Stimulated activated naive CD8-positive, alpha-beta T cell treated with anti-CD3 and anti-CD28 coated beads, Interleukin-15, amount 100 ng/mL, for 72 hours (primary cell): Measurements from ENCODE around the gene DCTN2.
A peak's percentile ranks its signal among the peaks of the same experiment; 100 is the strongest.
"Not testable (repeated sequence)": the region's sequence is repeated elsewhere in the genome, so short reads cannot be mapped to it uniquely, and the experiment has no call there.

Source experiments
- ATAC-seq: fragments of 150-1000 bp; cut with Tn5 transposase; 2 replicates; pipeline ENCODE4 v1.10.0; 2021; ENCODE audit warnings: mild to moderate bottlenecking, moderate library complexity
- DNase-seq, 2 donors: peaks; one replicate each; pipeline ENCODE4 v3.0.0; 2021 to 2022
- H3K27ac Mint-ChIP-seq, 2 donors: one replicate each; pipeline ENCODE4 v1.8.0; 2022; ENCODE audit warnings: mild to moderate bottlenecking in 2 of 2, mixed read lengths in 2 of 2, moderate library complexity in 2 of 2
- H3K27me3 Mint-ChIP-seq: one replicate; pipeline ENCODE4 v1.8.0; 2022; ENCODE audit warnings: mixed read lengths
- H3K4me1 Mint-ChIP-seq: one replicate; pipeline ENCODE4 v1.8.0; 2022; ENCODE audit warnings: mild to moderate bottlenecking, mixed read lengths
- H3K4me3 Mint-ChIP-seq, 2 donors: one replicate each; pipeline ENCODE4 v1.8.0; 2022; ENCODE audit warnings: mild to moderate bottlenecking in 2 of 2, mixed read lengths in 2 of 2, moderate library complexity in 1 of 2
- H3K9me3 Mint-ChIP-seq, 2 donors: one replicate each; pipeline ENCODE4 v1.8.0; 2022; ENCODE audit warnings: mixed read lengths in 2 of 2

DCTN2 gene

GRCh38 chr12:57546438-57547287 lies at the start of gene DCTN2:
Gene DCTN2, minus strand, starts transcription at chr12:57547192. Its CDS starts 129 bp downstream, at chr12:57547063.
- Mint-ChIP-seq H3K4me3 (peak within 1 kb of the TSS; percentile 92 to 96), H3K27me3 (peaks cover 24% of the 10 kb centered on the region), H3K27ac (peak within 1 kb of the TSS; percentile 98), H3K9me3 (no peaks in the 10 kb centered on the region), H3K4me1 (peaks cover 69% of the 10 kb centered on the region)
- DNase-seq (peak; percentile 93 to 97), ATAC-seq (peak; percentile 97)

- no peaks in the 10 kb centered on the region for H3K27me3 Mint-ChIP-seq
- ATAC-seq (no peak), DNase-seq (no peak)
- H3K9me3 Mint-ChIP-seq: no peaks in the 10 kb centered on the region
- H3K4me3 Mint-ChIP-seq: no peak overlapping the region
- H3K27ac Mint-ChIP-seq: no peak overlapping the region
- peaks cover 24% of the 10 kb centered on the region for H3K4me1 Mint-ChIP-seq
Observed at GRCh38 chr12:57593187-57593586, 46.2 kb upstream of the DCTN2 start.

- H3K27me3 Mint-ChIP-seq: no peaks in the 10 kb centered on the region
- H3K4me1 Mint-ChIP-seq: peaks cover 24% of the 10 kb centered on the region
- H3K4me3 Mint-ChIP-seq: peak overlapping the region in 1 of 2 donors; percentile 86
- H3K27ac Mint-ChIP-seq: no peak overlapping the region
- ATAC-seq (no peak), DNase-seq (no peak)
- no peaks in the 10 kb centered on the region for H3K9me3 Mint-ChIP-seq
Observed at GRCh38 chr12:57592551-57593165, 45.7 kb upstream of the DCTN2 start.

- no peaks in the 10 kb centered on the region for H3K27me3 Mint-ChIP-seq
- no peaks in the 10 kb centered on the region for H3K9me3 Mint-ChIP-seq
- peaks cover 24% of the 10 kb centered on the region for H3K4me1 Mint-ChIP-seq
- DNase-seq: no peak
- peak overlapping the region; percentile 86 to 88 for H3K4me3 Mint-ChIP-seq
- no peak for ATAC-seq
- peak overlapping the region; percentile 16 to 97 for H3K27ac Mint-ChIP-seq
Observed at GRCh38 chr12:57591782-57592325, 44.9 kb upstream of the DCTN2 start.

GRCh38 chr12:57590864-57591781 lies 44.1 kb upstream of the DCTN2 start, which contains the start of gene PIP4K2C:
Gene PIP4K2C, plus strand, starts transcription at chr12:57591192. Its CDS starts 98 bp downstream, at chr12:57591290.
- H3K27me3 Mint-ChIP-seq: no peaks in the 10 kb centered on the region
- H3K4me1 Mint-ChIP-seq: peaks cover 24% of the 10 kb centered on the region
- DNase-seq (peak; percentile 74 to 80), ATAC-seq (peak; percentile 92)
- H3K4me3 Mint-ChIP-seq: peak within 1 kb of the TSS; percentile 86 to 88
- peak within 1 kb of the TSS; percentile 85 to 97 for H3K27ac Mint-ChIP-seq
- no peaks in the 10 kb centered on the region for H3K9me3 Mint-ChIP-seq

GRCh38 chr12:57590479-57590863 lies 43.5 kb upstream of the DCTN2 start:
- no peaks in the 10 kb centered on the region for H3K9me3 Mint-ChIP-seq
- H3K27me3 Mint-ChIP-seq: no peaks in the 10 kb centered on the region
- peak overlapping the region; percentile 86 to 88 for H3K4me3 Mint-ChIP-seq
- no peak for ATAC-seq
- peaks cover 24% of the 10 kb centered on the region for H3K4me1 Mint-ChIP-seq
- no peak for DNase-seq
- peak overlapping the region in 1 of 2 donors; percentile 85 for H3K27ac Mint-ChIP-seq

GRCh38 chr12:57588951-57589610 lies 42.1 kb upstream of the DCTN2 start:
- not testable (repeated sequence) for H3K4me3 Mint-ChIP-seq, ATAC-seq, DNase-seq, H3K27ac Mint-ChIP-seq, H3K9me3 Mint-ChIP-seq, H3K27me3 Mint-ChIP-seq
- H3K4me1 Mint-ChIP-seq: peaks cover 24% of the 10 kb centered on the region

GRCh38 chr12:57586832-57587429 lies 39.9 kb upstream of the DCTN2 start:
- Mint-ChIP-seq H3K9me3 (no peaks in the 10 kb centered on the region), H3K4me3 (no peak overlapping the region), H3K27ac (no peak overlapping the region), H3K4me1 (peaks cover 20% of the 10 kb centered on the region), H3K27me3 (no peaks in the 10 kb centered on the region)
- ATAC-seq: no peak
- no peak for DNase-seq

GRCh38 chr12:57586128-57586527 lies 39.1 kb upstream of the DCTN2 start:
- Mint-ChIP-seq H3K27ac (no peak overlapping the region), H3K4me1 (peaks cover 13% of the 10 kb centered on the region), H3K4me3 (no peak overlapping the region), H3K27me3 (no peaks in the 10 kb centered on the region), H3K9me3 (no peaks in the 10 kb centered on the region)
- no peak for DNase-seq
- no peak for ATAC-seq

- H3K4me3 Mint-ChIP-seq: no peak overlapping the region
- DNase-seq (no peak), ATAC-seq (no peak)
- peaks cover 7% of the 10 kb centered on the region for H3K4me1 Mint-ChIP-seq
- no peak overlapping the region for H3K27ac Mint-ChIP-seq
- H3K27me3 Mint-ChIP-seq: no peaks in the 10 kb centered on the region
- no peaks in the 10 kb centered on the region for H3K9me3 Mint-ChIP-seq
Observed at GRCh38 chr12:57585156-57585555, 38.2 kb upstream of the DCTN2 start.

GRCh38 chr12:57584690-57585089 lies 37.7 kb upstream of the DCTN2 start:
- no peaks in the 10 kb centered on the region for H3K27me3 Mint-ChIP-seq
- H3K9me3 Mint-ChIP-seq: no peaks in the 10 kb centered on the region
- no peak overlapping the region for H3K27ac Mint-ChIP-seq
- DNase-seq (no peak), ATAC-seq (no peak)
- no peak overlapping the region for H3K4me3 Mint-ChIP-seq
- H3K4me1 Mint-ChIP-seq: peaks cover 6% of the 10 kb centered on the region

GRCh38 chr12:57584050-57584449 lies 37.1 kb upstream of the DCTN2 start:
- H3K4me1 Mint-ChIP-seq: peaks cover 6% of the 10 kb centered on the region
- H3K27ac Mint-ChIP-seq: no peak overlapping the region
- H3K4me3 Mint-ChIP-seq: no peak overlapping the region

GRCh38 chr12:57583008-57583831 lies 36.2 kb upstream of the DCTN2 start:
- Mint-ChIP-seq H3K9me3 (no peaks in the 10 kb centered on the region), H3K4me3 (no peak overlapping the region), H3K4me1 (peaks cover 6% of the 10 kb centered on the region), H3K27ac (no peak overlapping the region), H3K27me3 (no peaks in the 10 kb centered on the region)
- DNase-seq: peak; percentile 72 to 81
- ATAC-seq: peak; percentile 99

More at GRCh38 chr12:57584050-57584449, 37.1 kb upstream of the DCTN2 start:
- ATAC-seq (no peak), DNase-seq (no peak)
- Mint-ChIP-seq H3K27me3 (no peaks in the 10 kb centered on the region), H3K9me3 (no peaks in the 10 kb centered on the region)

GRCh38 chr12:57582440-57582839 lies 35.4 kb upstream of the DCTN2 start:
- Mint-ChIP-seq H3K4me1 (peaks cover 6% of the 10 kb centered on the region), H3K27ac (peak overlapping the region in 1 of 2 donors; percentile 9), H3K4me3 (no peak overlapping the region), H3K27me3 (no peaks in the 10 kb centered on the region), H3K9me3 (no peaks in the 10 kb centered on the region)
- ATAC-seq (no peak), DNase-seq (no peak)
